ENCODE measurements around the gene ATP2A1. TPM values are rescaled to one million over a fixed set of nuclear protein-coding genes. Genes with fewer than 3 reads are reported as not detected.
"Not testable (repeated sequence)": the region's sequence is repeated elsewhere in the genome, so short reads cannot be mapped to it uniquely, and the experiment has no call there.

Gene ATP2A1
- total RNA-seq, 1 donor from 2014 or later, result 4.5 TPM

GRCh38 chr16:28879841-28880588 lies 1.7 kb downstream of the ATP2A1 start:
- TF ChIP-seq, protein P1, sequence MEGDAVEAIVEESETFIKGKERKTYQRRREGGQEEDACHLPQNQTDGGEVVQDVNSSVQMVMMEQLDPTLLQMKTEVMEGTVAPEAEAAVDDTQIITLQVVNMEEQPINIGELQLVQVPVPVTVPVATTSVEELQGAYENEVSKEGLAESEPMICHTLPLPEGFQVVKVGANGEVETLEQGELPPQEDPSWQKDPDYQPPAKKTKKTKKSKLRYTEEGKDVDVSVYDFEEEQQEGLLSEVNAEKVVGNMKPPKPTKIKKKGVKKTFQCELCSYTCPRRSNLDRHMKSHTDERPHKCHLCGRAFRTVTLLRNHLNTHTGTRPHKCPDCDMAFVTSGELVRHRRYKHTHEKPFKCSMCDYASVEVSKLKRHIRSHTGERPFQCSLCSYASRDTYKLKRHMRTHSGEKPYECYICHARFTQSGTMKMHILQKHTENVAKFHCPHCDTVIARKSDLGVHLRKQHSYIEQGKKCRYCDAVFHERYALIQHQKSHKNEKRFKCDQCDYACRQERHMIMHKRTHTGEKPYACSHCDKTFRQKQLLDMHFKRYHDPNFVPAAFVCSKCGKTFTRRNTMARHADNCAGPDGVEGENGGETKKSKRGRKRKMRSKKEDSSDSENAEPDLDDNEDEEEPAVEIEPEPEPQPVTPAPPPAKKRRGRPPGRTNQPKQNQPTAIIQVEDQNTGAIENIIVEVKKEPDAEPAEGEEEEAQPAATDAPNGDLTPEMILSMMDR (IDR thresholded peaks at IDR 0.05; ENCODE audit: partially characterized antibody, unreplicated experiment), result peak; percentile 22

DNA sequence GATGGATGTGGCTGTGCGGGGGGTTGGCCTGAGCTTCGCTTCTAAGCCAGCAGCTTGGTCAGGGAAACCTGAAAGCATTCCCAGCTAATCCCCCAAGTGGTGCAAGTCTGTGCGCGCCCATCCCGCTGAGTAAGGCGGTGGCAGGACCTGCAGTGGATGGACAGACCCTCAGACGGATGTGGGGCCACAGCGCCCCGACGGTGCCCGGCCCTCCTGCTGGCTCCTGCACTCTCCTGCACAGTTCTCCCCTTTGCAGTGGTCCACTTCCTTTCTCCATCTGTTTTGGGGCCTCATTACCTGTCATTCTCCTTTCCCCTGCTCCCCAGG lies 2.3 kb downstream of the ATP2A1 start:
- peak overlapping the region; percentile 77 for H3K27ac Mint-ChIP-seq (ENCODE audit: unreplicated experiment)
- TF ChIP-seq, protein P1 (IDR thresholded peaks at IDR 0.05; ENCODE audit: partially characterized antibody, unreplicated experiment), result no peak
- DNase-seq, result no peak
- peak overlapping the region; percentile 87 for H3K4me3 Mint-ChIP-seq (ENCODE audit: unreplicated experiment)
- H3K36me3 Mint-ChIP-seq (ENCODE audit: unreplicated experiment), result no peaks in the 10 kb centered on the region
- peaks cover 11% of the 10 kb centered on the region for H3K4me1 Mint-ChIP-seq (ENCODE audit: low read depth, unreplicated experiment)
- peaks cover 7% of the 10 kb centered on the region for H3K9me3 Mint-ChIP-seq (ENCODE audit: unreplicated experiment)
- peaks cover 14% of the 10 kb centered on the region for H3K27me3 Mint-ChIP-seq (ENCODE audit: unreplicated experiment)

More at GRCh38 chr16:28879841-28880588, 1.7 kb downstream of the ATP2A1 start:
- H3K27ac Mint-ChIP-seq (ENCODE audit: unreplicated experiment), result peak overlapping the region; percentile 52
- H3K4me3 Mint-ChIP-seq (ENCODE audit: unreplicated experiment), result peak overlapping the region; percentile 93
- DNase-seq, result peak; percentile 96
- peaks cover 14% of the 10 kb centered on the region for H3K27me3 Mint-ChIP-seq (ENCODE audit: unreplicated experiment)
- H3K9me3 Mint-ChIP-seq (ENCODE audit: unreplicated experiment), result peaks cover 7% of the 10 kb centered on the region
- H3K4me1 Mint-ChIP-seq (ENCODE audit: low read depth, unreplicated experiment), result peaks cover 11% of the 10 kb centered on the region
- H3K36me3 Mint-ChIP-seq (ENCODE audit: unreplicated experiment), result no peaks in the 10 kb centered on the region

GRCh38 chr16:28880955-28881354 lies 2.7 kb downstream of the ATP2A1 start:
- Mint-ChIP-seq H3K36me3 (ENCODE audit: unreplicated experiment) (no peaks in the 10 kb centered on the region), H3K4me3 (ENCODE audit: unreplicated experiment) (peak overlapping the region; percentile 87), H3K27ac (ENCODE audit: unreplicated experiment) (peak overlapping the region; percentile 77), H3K27me3 (ENCODE audit: unreplicated experiment) (peaks cover 14% of the 10 kb centered on the region), H3K9me3 (ENCODE audit: unreplicated experiment) (peaks cover 7% of the 10 kb centered on the region), H3K4me1 (ENCODE audit: low read depth, unreplicated experiment) (peaks cover 11% of the 10 kb centered on the region)
- TF ChIP-seq, protein P1 (IDR thresholded peaks at IDR 0.05; ENCODE audit: partially characterized antibody, unreplicated experiment), result no peak
- no peak for DNase-seq

- not testable (repeated sequence) for H3K36me3 Mint-ChIP-seq (ENCODE audit: unreplicated experiment); DNase-seq; H3K27ac Mint-ChIP-seq (ENCODE audit: unreplicated experiment); H3K4me3 Mint-ChIP-seq (ENCODE audit: unreplicated experiment); H3K9me3 Mint-ChIP-seq (ENCODE audit: unreplicated experiment)
- Mint-ChIP-seq H3K4me1 (ENCODE audit: low read depth, unreplicated experiment) (peaks cover 11% of the 10 kb centered on the region), H3K27me3 (ENCODE audit: unreplicated experiment) (peaks cover 14% of the 10 kb centered on the region)
Observed at GRCh38 chr16:28881565-28881964, 3.3 kb downstream of the ATP2A1 start.

DNA sequence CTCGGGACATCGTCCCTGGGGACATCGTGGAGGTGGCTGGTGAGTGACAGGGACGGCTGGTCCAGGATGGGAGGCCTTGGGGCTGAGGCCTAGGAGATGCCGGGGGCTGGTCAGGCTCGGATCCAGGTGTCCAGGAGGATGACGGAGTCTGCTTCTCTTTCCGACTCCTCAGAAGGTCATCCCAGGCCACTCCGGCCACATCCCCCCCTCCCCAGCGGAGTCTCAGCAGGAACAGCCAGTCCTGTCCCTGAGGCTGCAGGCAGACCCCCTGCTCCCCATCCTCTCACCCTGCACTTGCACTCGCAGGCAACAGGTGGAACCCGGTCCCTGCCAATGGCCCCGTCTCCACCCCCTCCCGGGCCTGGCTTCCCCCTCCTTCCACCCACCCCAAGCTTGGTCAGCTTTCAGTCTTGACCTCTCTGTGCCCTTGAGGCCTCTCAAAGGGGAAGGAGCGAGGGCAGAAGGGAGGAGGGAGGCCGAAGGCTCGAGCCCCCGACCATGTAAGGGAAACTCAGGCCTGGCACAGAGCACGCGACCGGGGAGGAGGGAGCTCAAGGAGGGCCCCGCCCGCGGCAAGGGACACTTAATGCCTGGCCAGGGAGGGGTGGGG lies 4.4 kb downstream of the ATP2A1 start:
- no peak for DNase-seq
- peaks cover 10% of the 10 kb centered on the region for H3K27me3 Mint-ChIP-seq (ENCODE audit: unreplicated experiment)
- no peak overlapping the region for H3K27ac Mint-ChIP-seq (ENCODE audit: unreplicated experiment)

More for the DNA sequence above, 4.4 kb downstream of the ATP2A1 start:
- TF ChIP-seq, protein P1 (IDR thresholded peaks at IDR 0.05; ENCODE audit: partially characterized antibody, unreplicated experiment), result no peak
- peaks cover 9% of the 10 kb centered on the region for H3K4me1 Mint-ChIP-seq (ENCODE audit: low read depth, unreplicated experiment)
- H3K9me3 Mint-ChIP-seq (ENCODE audit: unreplicated experiment), result peaks cover 7% of the 10 kb centered on the region
- no peak overlapping the region for H3K4me3 Mint-ChIP-seq (ENCODE audit: unreplicated experiment)
- no peaks in the 10 kb centered on the region for H3K36me3 Mint-ChIP-seq (ENCODE audit: unreplicated experiment)

All from glutamatergic neuron (in vitro differentiated cells).